Osteoblast (primary cell): ENCODE results near the gene FARS2. TPM values are rescaled to one million over a fixed set of nuclear protein-coding genes. Genes with fewer than 3 reads are reported as not detected.
A peak's percentile ranks its signal among the peaks of the same experiment; 100 is the strongest.

Experiments used
- DNase-seq: peaks from one replicate; pipeline ENCODE4 v3.0.0; 2011; ENCODE audit warnings: low spot score, mixed read lengths; ENCODE audit not compliant: insufficient read length; ENCODE audit errors: missing footprints
- H2AFZ ChIP-seq: 2 replicates; pipeline ENCODE4 v1.6.0; 2011; ENCODE audit warnings: mild to moderate bottlenecking, low read length
- H3K27ac ChIP-seq: 2 replicates; pipeline ENCODE4 v1.5.1; 2011; ENCODE audit warnings: mild to moderate bottlenecking, low read depth, low read length, moderate library complexity
- H3K27me3 ChIP-seq: 2 replicates; pipeline ENCODE4 v1.6.0; 2012; ENCODE audit warnings: mild to moderate bottlenecking, control low read depth, inconsistent platforms, low read length, moderate library complexity; ENCODE audit not compliant: insufficient read depth
- H3K36me3 ChIP-seq: 2 replicates; pipeline ENCODE4 v1.5.1; 2011; ENCODE audit warnings: mild to moderate bottlenecking, low read length, control low read depth, moderate library complexity; ENCODE audit not compliant: insufficient read depth
- H3K4me1 ChIP-seq: 2 replicates; pipeline ENCODE4 v1.5.1; 2011; ENCODE audit warnings: mild to moderate bottlenecking, low read length, control low read depth, moderate library complexity; ENCODE audit not compliant: insufficient read depth
- H3K4me2 ChIP-seq: 2 replicates; pipeline ENCODE4 v1.6.0; 2011; ENCODE audit warnings: mild to moderate bottlenecking, low read length; ENCODE audit not compliant: insufficient read depth
- H3K4me3 ChIP-seq: fragments of 200-600 bp; sonication (generic); 3 replicates; pipeline ENCODE4 v1.5.1; 2012; ENCODE audit warnings: mild to moderate bottlenecking, low read length, inconsistent platforms; ENCODE audit not compliant: insufficient read depth
- H3K79me2 ChIP-seq: 2 replicates; pipeline ENCODE4 v1.6.0; 2012; ENCODE audit warnings: mild to moderate bottlenecking, low read length, control low read depth, inconsistent platforms; ENCODE audit not compliant: insufficient read depth
- H3K9me3 ChIP-seq: 2 replicates; pipeline ENCODE4 v1.5.1; 2011; ENCODE audit warnings: low read depth, low read length, control low read depth
- H4K20me1 ChIP-seq: 2 replicates; pipeline ENCODE4 v1.6.0; 2012; ENCODE audit warnings: mild to moderate bottlenecking, low read length, control low read depth; ENCODE audit not compliant: insufficient read depth
- total RNA-seq: library from RNA; depleted of rRNA; stranded (reverse); fragments of >200 nt; gene quantifications from 2 replicates; pipeline ENCODE4 v1.2.3, GENCODE V29; 2012
- TF ChIP-seq, protein P1 (sequence below): IDR thresholded peaks from 2 replicates; pipeline ENCODE4 v1.5.1; 2011; ENCODE audit warnings: mild to moderate bottlenecking, low read depth, low read length, moderate library complexity; ENCODE audit errors: extremely low read depth

The FARS2 gene
- total RNA-seq, 1 donor = 29.7 TPM

DNA sequence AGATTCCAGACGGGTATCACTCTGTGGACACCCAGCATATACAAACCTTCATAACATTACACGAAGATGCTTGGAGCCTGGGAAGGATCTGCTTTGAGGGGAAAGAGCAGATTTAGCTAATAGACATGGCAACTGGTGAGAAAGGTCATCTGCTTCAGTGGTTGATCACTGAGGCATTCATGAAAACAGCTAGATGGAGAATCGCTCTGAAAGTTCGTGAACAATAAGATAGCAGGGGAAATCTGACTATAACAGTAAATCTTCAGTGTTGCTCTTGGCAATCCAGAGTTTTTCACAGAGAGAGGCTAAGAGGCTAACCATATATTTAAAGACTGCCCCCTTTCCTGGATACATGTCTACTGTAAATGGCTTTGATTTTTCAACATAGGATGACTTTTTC is 245.3 kb downstream of the FARS2 start:
- Histone ChIP-seq H3K4me3 (no peak overlapping the region), H3K27me3 (no peaks in the 10 kb centered on the region), H3K36me3 (no peaks in the 10 kb centered on the region), H3K79me2 (peaks cover 2% of the 10 kb centered on the region), H3K4me1 (peaks cover 11% of the 10 kb centered on the region), H3K27ac (no peak overlapping the region), H3K9me3 (no peaks in the 10 kb centered on the region), H3K4me2 (no peak overlapping the region), H2AFZ (peak overlapping the region; percentile 27), H4K20me1 (no peaks in the 10 kb centered on the region)
- no peak for DNase-seq
- TF ChIP-seq, protein P1, sequence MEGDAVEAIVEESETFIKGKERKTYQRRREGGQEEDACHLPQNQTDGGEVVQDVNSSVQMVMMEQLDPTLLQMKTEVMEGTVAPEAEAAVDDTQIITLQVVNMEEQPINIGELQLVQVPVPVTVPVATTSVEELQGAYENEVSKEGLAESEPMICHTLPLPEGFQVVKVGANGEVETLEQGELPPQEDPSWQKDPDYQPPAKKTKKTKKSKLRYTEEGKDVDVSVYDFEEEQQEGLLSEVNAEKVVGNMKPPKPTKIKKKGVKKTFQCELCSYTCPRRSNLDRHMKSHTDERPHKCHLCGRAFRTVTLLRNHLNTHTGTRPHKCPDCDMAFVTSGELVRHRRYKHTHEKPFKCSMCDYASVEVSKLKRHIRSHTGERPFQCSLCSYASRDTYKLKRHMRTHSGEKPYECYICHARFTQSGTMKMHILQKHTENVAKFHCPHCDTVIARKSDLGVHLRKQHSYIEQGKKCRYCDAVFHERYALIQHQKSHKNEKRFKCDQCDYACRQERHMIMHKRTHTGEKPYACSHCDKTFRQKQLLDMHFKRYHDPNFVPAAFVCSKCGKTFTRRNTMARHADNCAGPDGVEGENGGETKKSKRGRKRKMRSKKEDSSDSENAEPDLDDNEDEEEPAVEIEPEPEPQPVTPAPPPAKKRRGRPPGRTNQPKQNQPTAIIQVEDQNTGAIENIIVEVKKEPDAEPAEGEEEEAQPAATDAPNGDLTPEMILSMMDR = no peak

DNA sequence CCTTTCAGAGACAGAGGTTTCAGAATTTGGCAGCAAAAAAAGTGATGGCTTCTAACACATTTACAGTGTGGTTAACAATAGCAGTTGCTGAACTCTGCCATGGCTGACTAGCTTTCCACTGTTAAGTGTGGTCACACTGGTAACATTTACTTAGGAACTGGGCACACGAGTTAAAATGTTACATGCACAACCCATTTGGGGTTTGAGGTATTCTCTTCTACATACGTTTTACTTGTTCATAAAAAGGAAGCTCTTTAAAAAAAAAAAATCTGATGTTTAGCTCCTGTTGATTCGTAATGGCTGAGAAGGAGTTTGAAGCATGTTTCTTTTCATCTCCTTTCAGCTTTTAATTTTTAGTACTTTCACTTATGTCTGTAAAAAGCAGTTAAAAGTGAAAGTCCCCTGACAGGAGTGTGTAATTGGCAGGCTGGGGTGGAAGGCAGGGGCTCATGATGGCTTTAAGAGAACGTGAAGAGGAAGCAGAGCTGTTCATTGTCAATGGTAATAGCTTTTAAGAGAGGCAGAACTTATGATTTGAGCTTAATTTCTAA is 245.9 kb downstream of the FARS2 start:
- H3K27me3 ChIP-seq = no peaks in the 10 kb centered on the region
- no peaks in the 10 kb centered on the region for H3K79me2 ChIP-seq
- DNase-seq = no peak
- H2AFZ ChIP-seq = peak overlapping the region; percentile 12
- no peaks in the 10 kb centered on the region for H3K36me3 ChIP-seq
- H3K4me3 ChIP-seq = no peak overlapping the region
- no peaks in the 10 kb centered on the region for H3K9me3 ChIP-seq
- no peak overlapping the region for H3K27ac ChIP-seq
- H3K4me2 ChIP-seq = no peak overlapping the region
- H4K20me1 ChIP-seq = no peaks in the 10 kb centered on the region
- TF ChIP-seq, protein P1 = no peak
- H3K4me1 ChIP-seq = peaks cover 14% of the 10 kb centered on the region

DNA sequence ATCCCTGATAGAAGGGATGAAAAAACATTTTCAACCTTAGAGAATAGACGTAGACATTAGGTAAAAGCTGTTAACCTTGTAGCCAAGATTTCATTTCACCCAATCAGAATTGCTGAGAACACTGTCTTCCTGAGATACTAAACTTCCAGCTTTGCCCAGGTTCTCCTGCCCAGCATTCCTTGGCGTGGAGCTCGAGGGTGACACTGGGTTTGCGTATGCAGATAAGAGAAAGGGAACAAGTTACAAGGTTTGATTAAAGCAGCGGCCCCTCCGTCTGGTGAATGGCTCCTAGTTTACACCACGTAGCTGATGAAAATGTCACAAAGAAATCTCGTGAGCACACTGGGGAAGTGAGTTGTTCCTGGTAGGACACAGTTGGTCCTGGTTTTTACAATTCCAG is 247.8 kb downstream of the FARS2 start:
- H3K4me2 ChIP-seq = no peak overlapping the region
- H2AFZ ChIP-seq = no peak overlapping the region
- no peaks in the 10 kb centered on the region for H3K9me3 ChIP-seq
- H3K36me3 ChIP-seq = no peaks in the 10 kb centered on the region
- no peak for DNase-seq
- no peak overlapping the region for H3K27ac ChIP-seq
- TF ChIP-seq, protein P1 = no peak
- peaks cover 3% of the 10 kb centered on the region for H3K79me2 ChIP-seq
- H3K27me3 ChIP-seq = no peaks in the 10 kb centered on the region
- no peak overlapping the region for H3K4me3 ChIP-seq
- no peaks in the 10 kb centered on the region for H4K20me1 ChIP-seq
- peaks cover 17% of the 10 kb centered on the region for H3K4me1 ChIP-seq

DNA sequence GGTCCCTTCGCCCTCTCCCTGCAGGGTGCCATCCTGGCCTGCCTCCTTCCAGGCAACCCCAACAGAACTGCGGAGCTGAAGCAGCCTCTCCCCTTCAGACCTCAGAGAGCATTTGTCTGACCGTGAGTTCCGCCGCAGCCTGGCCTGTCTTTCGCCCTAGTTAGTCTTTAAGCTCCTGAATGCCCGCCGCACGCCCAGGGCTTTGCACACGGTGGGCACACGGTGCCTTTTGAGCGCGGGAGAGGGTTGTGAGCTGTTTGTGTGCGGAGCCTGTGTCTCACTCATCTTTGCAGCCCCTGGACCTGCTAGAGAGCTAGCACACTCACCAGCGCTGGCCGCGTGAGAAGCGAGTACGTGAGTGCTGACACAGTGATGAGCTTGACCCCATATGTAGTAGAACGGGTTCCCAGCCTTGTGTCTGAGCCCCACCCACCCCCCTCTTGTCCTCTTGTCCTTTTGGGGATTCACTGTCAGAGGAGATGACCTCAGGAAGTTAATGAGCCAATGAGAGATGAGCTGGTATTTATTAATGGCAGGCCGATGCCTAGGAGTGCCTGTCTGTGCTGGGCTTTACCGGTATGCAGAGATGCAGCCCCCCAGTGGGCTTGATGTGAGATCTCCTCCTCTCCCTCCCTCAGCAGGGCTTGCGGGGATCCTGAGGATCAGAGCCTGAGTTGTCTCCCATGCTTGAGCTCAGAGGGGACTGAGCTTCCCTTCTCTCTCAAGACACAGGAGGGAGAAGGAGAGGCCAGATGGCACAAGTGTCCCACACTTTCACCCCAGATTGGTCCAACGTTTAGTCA is 249.2 kb downstream of the FARS2 start:
- Histone ChIP-seq H3K4me3 (no peak overlapping the region), H3K4me1 (peaks cover 17% of the 10 kb centered on the region), H3K79me2 (peaks cover 3% of the 10 kb centered on the region), H4K20me1 (no peaks in the 10 kb centered on the region), H3K27me3 (no peaks in the 10 kb centered on the region), H2AFZ (no peak overlapping the region), H3K36me3 (no peaks in the 10 kb centered on the region), H3K9me3 (no peaks in the 10 kb centered on the region), H3K4me2 (no peak overlapping the region), H3K27ac (no peak overlapping the region)
- TF ChIP-seq, protein P1 = no peak
- no peak for DNase-seq
